HG03280 (cell line): ENCODE measurements around the gene RXRA.

Experiments used
- ATAC-seq: cut with Tn5 transposase; IDR thresholded peaks from one replicate; pipeline ENCODE4 v1.9.1; 2021; ENCODE audit warnings: mild to moderate bottlenecking, moderate library complexity; ENCODE audit not compliant: unreplicated experiment

Gene RXRA

GRCh38 chr9:134322781-134323241, 3.4 kb upstream of the RXRA start:
- ATAC-seq = no peak

- ATAC-seq = no peak
Observed at GRCh38 chr9:134323741-134324358, 2.4 kb upstream of the RXRA start.

GRCh38 chr9:134324359-134325095, 1.7 kb upstream of the RXRA start:
- ATAC-seq = no peak

- no peak for ATAC-seq
Observed at GRCh38 chr9:134325096-134325812, 1.0 kb upstream of the RXRA start.

- no peak for ATAC-seq
Observed at GRCh38 chr9:134326724-134327601, 708 bp downstream of the RXRA start.

GRCh38 chr9:134327671-134328231, 1.5 kb downstream of the RXRA start:
- ATAC-seq = no peak

- no peak for ATAC-seq
Observed at GRCh38 chr9:134328341-134328840, 2.1 kb downstream of the RXRA start.

- ATAC-seq = no peak
Observed at GRCh38 chr9:134328841-134329575, 2.8 kb downstream of the RXRA start.

- no peak for ATAC-seq
Observed at GRCh38 chr9:134329576-134329855, 3.3 kb downstream of the RXRA start.

GRCh38 chr9:134329886-134330285, 3.6 kb downstream of the RXRA start:
- no peak for ATAC-seq

GRCh38 chr9:134330590-134330989, 4.3 kb downstream of the RXRA start:
- ATAC-seq = no peak

- ATAC-seq = no peak
Observed at GRCh38 chr9:134331186-134332025, 5.2 kb downstream of the RXRA start.

GRCh38 chr9:134332266-134332665, 6.0 kb downstream of the RXRA start:
- no peak for ATAC-seq

- ATAC-seq = no peak
Observed at GRCh38 chr9:134332841-134333233, 6.6 kb downstream of the RXRA start.

- ATAC-seq = no peak
Observed at GRCh38 chr9:134333234-134333873, 7.1 kb downstream of the RXRA start.

GRCh38 chr9:134333874-134334581, 7.8 kb downstream of the RXRA start:
- ATAC-seq = no peak

GRCh38 chr9:134335061-134335460, 8.8 kb downstream of the RXRA start:
- ATAC-seq = no peak
